AG10803 (cell line): ENCODE results near the gene NLRP13.
"Not testable (repeated sequence)": the region's sequence is repeated elsewhere in the genome, so short reads cannot be mapped to it uniquely, and the experiment has no call there.

Experiments used
- DNase-seq: peaks from one replicate; pipeline ENCODE4 v3.0.0; 2010; ENCODE audit warnings: low read depth
- H3K4me3 ChIP-seq: 2 replicates; pipeline ENCODE4 v1.5.1; 2011; ENCODE audit warnings: mild to moderate bottlenecking, low read length, control low read depth
- CTCF ChIP-seq: conservative IDR thresholded peaks from 2 replicates; pipeline ENCODE4 v1.5.1; 2011; ENCODE audit warnings: mild to moderate bottlenecking, low read length, control low read depth, inconsistent platforms

Gene NLRP13

GRCh38 chr19:55931936-55932386 is at the start of gene NLRP13:
NLRP13 (minus strand) TSS chr19:55932336; CDS start chr19:55932311, 25 bp downstream.
- H3K4me3 ChIP-seq: no peak within 1 kb of the TSS
- no peak for TF ChIP-seq CTCF
- DNase-seq: no peak

GRCh38 chr19:55980415-55980814 is 48.3 kb upstream of the NLRP13 start:
- no peak overlapping the region for H3K4me3 ChIP-seq
- no peak for DNase-seq
- no peak for TF ChIP-seq CTCF

GRCh38 chr19:55973982-55974381 is 41.8 kb upstream of the NLRP13 start:
- DNase-seq: no peak
- TF ChIP-seq CTCF: no peak
- H3K4me3 ChIP-seq: no peak overlapping the region

- H3K4me3 ChIP-seq: no peak overlapping the region
- no peak for DNase-seq
- no peak for TF ChIP-seq CTCF
Observed at GRCh38 chr19:55962186-55962585, 30.1 kb upstream of the NLRP13 start.

- H3K4me3 ChIP-seq: no peak overlapping the region
- no peak for TF ChIP-seq CTCF
- DNase-seq: no peak
Observed at GRCh38 chr19:55959996-55960675, 28.0 kb upstream of the NLRP13 start.

- TF ChIP-seq CTCF: no peak
- no peak overlapping the region for H3K4me3 ChIP-seq
- DNase-seq: no peak
Observed at GRCh38 chr19:55958356-55958755, 26.2 kb upstream of the NLRP13 start.

- no peak for TF ChIP-seq CTCF
- no peak overlapping the region for H3K4me3 ChIP-seq
- DNase-seq: no peak
Observed at GRCh38 chr19:55956431-55956830, 24.3 kb upstream of the NLRP13 start.

- not testable (repeated sequence) for H3K4me3 ChIP-seq, DNase-seq
Observed at GRCh38 chr19:55950566-55950965, 18.4 kb upstream of the NLRP13 start.
